Spinal cord (tissue), 10 donors: ENCODE measurements around the gene CPSF7. TPM values are rescaled to one million over a fixed set of nuclear protein-coding genes. Genes with fewer than 3 reads are reported as not detected.
"Not testable (repeated sequence)": the region's sequence is repeated elsewhere in the genome, so short reads cannot be mapped to it uniquely, and the experiment has no call there.

ENCODE experiments used
- DNase-seq, 6 donors: peaks; one replicate each; pipeline versions ENCODE4 v3.0.0 to v3.0.0-alpha.2; 2013 to 2015; ENCODE audit warnings: low spot score in 6 of 6, low read depth in 4 of 6
- H3K27ac ChIP-seq: one replicate; pipeline ENCODE4 v1.5.1; 2013; ENCODE audit warnings: low read depth, low read length, control low read depth
- H3K27me3 ChIP-seq: one replicate; pipeline ENCODE4 v1.6.1; 2013; ENCODE audit warnings: low read length; ENCODE audit not compliant: control insufficient read depth, insufficient read depth
- H3K36me3 ChIP-seq: one replicate; pipeline ENCODE4 v1.6.1; 2013; ENCODE audit warnings: low read length; ENCODE audit not compliant: control insufficient read depth, insufficient read depth
- H3K4me1 ChIP-seq: one replicate; pipeline ENCODE4 v1.6.1; 2013; ENCODE audit warnings: low read length; ENCODE audit not compliant: control insufficient read depth, insufficient read depth
- H3K4me3 ChIP-seq: one replicate; pipeline ENCODE4 v1.5.1; 2013; ENCODE audit warnings: low read depth, low read length, control low read depth
- H3K9me3 ChIP-seq: one replicate; pipeline ENCODE4 v1.6.1; 2013; ENCODE audit warnings: low read length; ENCODE audit not compliant: control insufficient read depth, insufficient read depth
- WGBS: methylation state at CpG from one replicate; pipeline ENCODE4 v1.1.5; 2013; ENCODE audit warnings: missing lambda C conversion rate; ENCODE audit not compliant: insufficient coverage; 5-methylcytosine and 5-hydroxymethylcytosine counted together
- polyA plus RNA-seq, 2 donors: library from polyadenylated mRNA; unstranded; fragments of 120-200 nt; gene quantifications; one replicate each; pipeline ENCODE4 v1.2.1, GENCODE V29; 2013; ENCODE audit not compliant: insufficient read length in 2 of 2
- total RNA-seq, 2 donors: library from RNA; depleted of rRNA in 1 of 2; stranded (reverse); fragments of 120-200 nt in 1 of 2; fragments of >200 nt in 1 of 2; gene quantifications; one replicate each; pipeline versions ENCODE4 v1.2.3 to v1.2.4, GENCODE V29; 2013 to 2014
- donor health status: healthy.

The CPSF7 gene
- total and polyA plus RNA-seq, 4 donors: 30.4 to 104 (median 70.8) TPM

GRCh38 chr11:61472282-61472681, 42.5 kb upstream of the CPSF7 start:
- Histone ChIP-seq H3K27ac (peak overlapping the region; percentile 88), H3K4me1 (peaks cover 44% of the 10 kb centered on the region), H3K9me3 (no peaks in the 10 kb centered on the region), H3K4me3 (no peak overlapping the region), H3K27me3 (no peaks in the 10 kb centered on the region), H3K36me3 (peaks cover 8% of the 10 kb centered on the region)
- no peak for DNase-seq
- 80% methylated on average over 4 of the region's 5 CpGs for WGBS

- peaks cover 13% of the 10 kb centered on the region for H3K36me3 ChIP-seq
- H3K9me3 ChIP-seq: no peaks in the 10 kb centered on the region
- WGBS: 75% methylated on average over 5 of the region's 7 CpGs
- no peaks in the 10 kb centered on the region for H3K27me3 ChIP-seq
- DNase-seq: no peak
- H3K4me1 ChIP-seq: peaks cover 21% of the 10 kb centered on the region
- no peak overlapping the region for H3K4me3 ChIP-seq
- H3K27ac ChIP-seq: no peak overlapping the region
These were observed 38.2 kb upstream of the CPSF7 start for GRCh38 chr11:61468002-61468401.

GRCh38 chr11:61467602-61468001, 37.8 kb upstream of the CPSF7 start:
- 76% methylated on average over 3 of the region's 6 CpGs for WGBS
- Histone ChIP-seq H3K36me3 (peaks cover 12% of the 10 kb centered on the region), H3K4me1 (peaks cover 21% of the 10 kb centered on the region)
- not testable (repeated sequence) for DNase-seq, H3K27me3 ChIP-seq, H3K9me3 ChIP-seq, H3K4me3 ChIP-seq, H3K27ac ChIP-seq

GRCh38 chr11:61460986-61461385, 31.2 kb upstream of the CPSF7 start:
- WGBS: 69% methylated on average over 5 of the region's 5 CpGs
- peak overlapping the region; percentile 67 for H3K27ac ChIP-seq
- no peak for DNase-seq

GRCh38 chr11:61460474-61460881, 30.7 kb upstream of the CPSF7 start:
- peaks cover 7% of the 10 kb centered on the region for H3K36me3 ChIP-seq
- no peaks in the 10 kb centered on the region for H3K9me3 ChIP-seq
- H3K4me1 ChIP-seq: peaks cover 18% of the 10 kb centered on the region
- no CpG with 5 or more reads among the region's 3 CpGs for WGBS
- H3K4me3 ChIP-seq: no peak overlapping the region
- H3K27me3 ChIP-seq: no peaks in the 10 kb centered on the region
- peak in 4 of 6 donors; percentile 66 to 89 (median 80) for DNase-seq
- peak overlapping the region; percentile 67 for H3K27ac ChIP-seq

More at GRCh38 chr11:61460986-61461385, 31.2 kb upstream of the CPSF7 start:
- Histone ChIP-seq H3K4me1 (peaks cover 18% of the 10 kb centered on the region), H3K9me3 (no peaks in the 10 kb centered on the region), H3K4me3 (no peak overlapping the region), H3K36me3 (peaks cover 7% of the 10 kb centered on the region), H3K27me3 (no peaks in the 10 kb centered on the region)

- WGBS: 76% methylated on average over 4 of the region's 7 CpGs
- H3K4me1 ChIP-seq: peaks cover 7% of the 10 kb centered on the region
These were observed 24.7 kb upstream of the CPSF7 start for GRCh38 chr11:61454520-61454919.

GRCh38 chr11:61453695-61454094, 23.9 kb upstream of the CPSF7 start:
- Histone ChIP-seq H3K36me3 (peaks cover 14% of the 10 kb centered on the region), H3K9me3 (no peaks in the 10 kb centered on the region), H3K27me3 (no peaks in the 10 kb centered on the region), H3K27ac (no peak overlapping the region), H3K4me3 (no peak overlapping the region), H3K4me1 (peaks cover 10% of the 10 kb centered on the region)
- peak in 2 of 6 donors; percentile 36 to 65 for DNase-seq
- 40% methylated on average over 1 of the region's 3 CpGs for WGBS

More at GRCh38 chr11:61454520-61454919, 24.7 kb upstream of the CPSF7 start:
- no peak for DNase-seq
- Histone ChIP-seq H3K36me3 (peaks cover 13% of the 10 kb centered on the region), H3K4me3 (no peak overlapping the region), H3K9me3 (no peaks in the 10 kb centered on the region), H3K27ac (no peak overlapping the region), H3K27me3 (no peaks in the 10 kb centered on the region)

GRCh38 chr11:61452825-61453224, 23.1 kb upstream of the CPSF7 start:
- Histone ChIP-seq H3K36me3 (peaks cover 14% of the 10 kb centered on the region), H3K27me3 (no peaks in the 10 kb centered on the region), H3K4me3 (no peak overlapping the region), H3K4me1 (peaks cover 10% of the 10 kb centered on the region), H3K27ac (no peak overlapping the region), H3K9me3 (no peaks in the 10 kb centered on the region)
- no CpG with 5 or more reads among the region's 2 CpGs for WGBS
- DNase-seq: no peak

GRCh38 chr11:61448552-61448927, 18.8 kb upstream of the CPSF7 start:
- WGBS: 78% methylated on average over 4 of the region's 7 CpGs

GRCh38 chr11:61447601-61448551, 18.1 kb upstream of the CPSF7 start:
- WGBS: 65% methylated on average over 8 of the region's 12 CpGs
- peak in 1 of 6 donors; percentile 42 for DNase-seq
- Histone ChIP-seq H3K4me3 (no peak overlapping the region), H3K9me3 (no peaks in the 10 kb centered on the region), H3K4me1 (peaks cover 13% of the 10 kb centered on the region), H3K27ac (no peak overlapping the region), H3K36me3 (peaks cover 31% of the 10 kb centered on the region), H3K27me3 (no peaks in the 10 kb centered on the region)

More at GRCh38 chr11:61448552-61448927, 18.8 kb upstream of the CPSF7 start:
- no peak for DNase-seq
- Histone ChIP-seq H3K27me3 (no peaks in the 10 kb centered on the region), H3K4me1 (peaks cover 13% of the 10 kb centered on the region), H3K27ac (no peak overlapping the region), H3K4me3 (no peak overlapping the region), H3K9me3 (no peaks in the 10 kb centered on the region), H3K36me3 (peaks cover 28% of the 10 kb centered on the region)
